Heart right ventricle (tissue), 16 donors: ENCODE results near the gene ADARB1. TPM values are rescaled to one million over a fixed set of nuclear protein-coding genes. Genes with fewer than 3 reads are reported as not detected.
A peak's percentile ranks its signal among the peaks of the same experiment; 100 is the strongest.

Source experiments
- ATAC-seq, 8 donors: fragments of 200-7000 bp; cut with Tn5 transposase; one replicate each; pipeline ENCODE4 v1.9.1; 2020; ENCODE audit warnings: mild to moderate bottlenecking in 8 of 8, moderate library complexity in 8 of 8, moderate number of reproducible peaks in 1 of 8
- DNase-seq, 2 donors: peaks; one replicate each; pipeline ENCODE4 v3.0.0-alpha.2; 2020
- H3K27ac ChIP-seq, 10 donors: fragments of 200-600 bp; sonication (generic) in 2 of 10; one replicate each; pipeline versions ENCODE4 v1.5.0 to v1.8.0; 2020 to 2022; ENCODE audit warnings: mild to moderate bottlenecking in 3 of 10
- H3K27me3 ChIP-seq, 7 donors: fragments of 200-600 bp; one replicate each; pipeline ENCODE4 v1.8.0; 2021 to 2022; ENCODE audit warnings: mild to moderate bottlenecking in 2 of 7
- H3K36me3 ChIP-seq, 9 donors: fragments of 200-600 bp; sonication (generic) in 1 of 9; one replicate each; pipeline versions ENCODE4 v1.5.0 to v1.8.0; 2020 to 2022; ENCODE audit warnings: mild to moderate bottlenecking in 2 of 9
- H3K4me1 ChIP-seq, 9 donors: fragments of 200-600 bp; sonication (generic) in 1 of 9; one replicate each; pipeline versions ENCODE4 v1.5.0 to v1.8.0; 2020 to 2022; ENCODE audit warnings: mild to moderate bottlenecking in 4 of 9
- H3K4me3 ChIP-seq, 10 donors: fragments of 200-600 bp; sonication (generic) in 2 of 10; one replicate each; pipeline versions ENCODE4 v1.5.0 to v1.8.0; 2020 to 2022; ENCODE audit warnings: mild to moderate bottlenecking in 7 of 10, moderate library complexity in 2 of 10
- H3K9me3 ChIP-seq, 11 donors: fragments of 200-600 bp in 10 of 11; sonication (generic) in 2 of 11; one replicate each; pipeline versions ENCODE4 v1.5.0 to v1.8.0; 2013 to 2022; ENCODE audit warnings: mild to moderate bottlenecking in 2 of 11, control low read depth in 1 of 11, moderate library complexity in 1 of 11
- WGBS, 2 donors: extraction: QIAGEN DNeasy Blood & Tissue Kit; methylation state at CpG; one replicate each; pipeline ENCODE4 v1.1.7; 2013; ENCODE audit warnings: inconsistent platforms in 1 of 2; 5-methylcytosine and 5-hydroxymethylcytosine counted together
- intact Hi-C, 10 donors: fragments of 100-400 bp; cut with DNase I; formaldehyde crosslinking; loops; one replicate each; pipeline versions ENCODE4 v1.11.1 to v1.14.2; 2022
- polyA plus RNA-seq, 2 donors: library from polyadenylated mRNA; stranded (reverse); fragments of 200-250 nt; gene quantifications; one replicate each; pipeline ENCODE4 v1.2.3, GENCODE V29; 2013
- total RNA-seq, 10 donors: library from RNA; stranded (reverse); fragmentation: NEBNext Ultra II Directional in 3 of 10; extraction: Animal tissue kit (Norgen Biotek cat#: 25700) in 3 of 10; gene quantifications; one replicate each; pipeline versions ENCODE4 v1.2.1 to v1.2.4, GENCODE V29; 2021 to 2023
- TF ChIP-seq, protein P1 (sequence below), 9 donors: fragments of 200-600 bp; sonication (generic) in 2 of 9; IDR thresholded peaks; one replicate each; pipeline versions ENCODE4 v1.5.0 to v1.8.0; 2021 to 2022; ENCODE audit warnings: antibody characterized with exemption in 9 of 9, mild to moderate bottlenecking in 5 of 9, moderate library complexity in 1 of 9
- donor health status: Arrhythmogenic right ventricular cardiomyopathy.
- donor health status: ischemic (EF 13 %, LVEDD 7.1; RV severe dilation, severe dysfunction).
- donor health status: healthy with polysubstance abuse.
- donor health status: DM: no; HTN: yes; CAD: no.
- donor health status: DM: no; HTN: no; CAD: no.
- donor health status: ischemic (EF 25% LVEDD 6.9; RV normal size, moderate dysfunction).
- donor health status: ischemic (EF 25% LVEDD 5.7; RV mildly dilated, moderate dysfunction).
- donor health status: healthy.
- donor health status: DM: yes; HTN: yes; CAD: no.
- donor health status: Ischemic cardiomyopathy.
- donor health status: ischemic (EF 35%, LVEDD 5.7; RV mildly dilated, moderate dysfunction).
- donor health status: nonischemic (EF 11% LVEDD 7.7; RV severe dilation, severe dysfunction).
- donor health status: DM: yes; HTN: yes; CAD: no.
- donor health status: PGD.
- donor health status: ischemic (EF 29% LVEDD 5.4; RV normal size, mild dysfunction).
- donor health status: nonischemic (EF 23%, LVEDD 6.1; RV moderate dilation, normal function).

ADARB1 gene
- total and polyA plus RNA-seq, 12 donors, result 7.4 to 21.2 (median 13.5) TPM

- WGBS, 2 donors, result 90 to 91% methylated on average over 8 of the region's 8 CpGs
- no peak for ATAC-seq
- Histone ChIP-seq H3K27me3 (no peaks in the 10 kb centered on the region), H3K9me3 (no peaks in the 10 kb centered on the region), H3K4me3 (no peak overlapping the region), H3K27ac (no peak overlapping the region), H3K36me3 (no peaks in the 10 kb centered on the region), H3K4me1 (peaks cover 0 to 64% (median 46%) of the 10 kb centered on the region in 9 donors)
- intact Hi-C loops, result loop anchor here in 1 of 10 donors (5.0 kb wide), 1 partner anchor 34 kb away; no protein-coding TSS in a partner anchor
- TF ChIP-seq, protein P1, sequence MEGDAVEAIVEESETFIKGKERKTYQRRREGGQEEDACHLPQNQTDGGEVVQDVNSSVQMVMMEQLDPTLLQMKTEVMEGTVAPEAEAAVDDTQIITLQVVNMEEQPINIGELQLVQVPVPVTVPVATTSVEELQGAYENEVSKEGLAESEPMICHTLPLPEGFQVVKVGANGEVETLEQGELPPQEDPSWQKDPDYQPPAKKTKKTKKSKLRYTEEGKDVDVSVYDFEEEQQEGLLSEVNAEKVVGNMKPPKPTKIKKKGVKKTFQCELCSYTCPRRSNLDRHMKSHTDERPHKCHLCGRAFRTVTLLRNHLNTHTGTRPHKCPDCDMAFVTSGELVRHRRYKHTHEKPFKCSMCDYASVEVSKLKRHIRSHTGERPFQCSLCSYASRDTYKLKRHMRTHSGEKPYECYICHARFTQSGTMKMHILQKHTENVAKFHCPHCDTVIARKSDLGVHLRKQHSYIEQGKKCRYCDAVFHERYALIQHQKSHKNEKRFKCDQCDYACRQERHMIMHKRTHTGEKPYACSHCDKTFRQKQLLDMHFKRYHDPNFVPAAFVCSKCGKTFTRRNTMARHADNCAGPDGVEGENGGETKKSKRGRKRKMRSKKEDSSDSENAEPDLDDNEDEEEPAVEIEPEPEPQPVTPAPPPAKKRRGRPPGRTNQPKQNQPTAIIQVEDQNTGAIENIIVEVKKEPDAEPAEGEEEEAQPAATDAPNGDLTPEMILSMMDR (IDR thresholded peaks at IDR 0.05), result no peak
- no peak for DNase-seq
Measured at GRCh38 chr21:45088729-45089128, 14.3 kb downstream of the ADARB1 start.

- intact Hi-C loops, result loop anchor here in 3 of 10 donors (5.0 kb wide), 2 partner anchors 32 to 37 kb away; no protein-coding TSS in a partner anchor
- Histone ChIP-seq H3K4me3 (no peak overlapping the region), H3K9me3 (no peaks in the 10 kb centered on the region), H3K27me3 (no peaks in the 10 kb centered on the region), H3K36me3 (no peaks in the 10 kb centered on the region), H3K4me1 (peaks cover 0 to 66% (median 54%) of the 10 kb centered on the region in 9 donors), H3K27ac (no peak overlapping the region)
- DNase-seq, result no peak
- TF ChIP-seq, protein P1 (IDR thresholded peaks at IDR 0.05), result no peak
- ATAC-seq, result no peak
- WGBS, 2 donors, result 52 to 63% methylated on average over 4 of the region's 4 CpGs
Measured at GRCh38 chr21:45089964-45090363, 15.6 kb downstream of the ADARB1 start.

GRCh38 chr21:45090966-45091365, 16.6 kb downstream of the ADARB1 start:
- Histone ChIP-seq H3K36me3 (no peaks in the 10 kb centered on the region), H3K4me1 (peaks cover 0 to 67% (median 57%) of the 10 kb centered on the region in 9 donors), H3K4me3 (no peak overlapping the region), H3K27me3 (no peaks in the 10 kb centered on the region), H3K9me3 (no peaks in the 10 kb centered on the region), H3K27ac (peak overlapping the region in 4 of 10 donors; percentile 8 to 93 (median 82))
- 71 to 79% methylated on average over 4 of the region's 4 CpGs for WGBS, 2 donors
- TF ChIP-seq, protein P1 (IDR thresholded peaks at IDR 0.05), result no peak
- ATAC-seq (no peak), DNase-seq (no peak)
- intact Hi-C loops, result loop anchor here in 2 of 10 donors (5.0 kb wide), 1 partner anchor 36 kb away; no protein-coding TSS in a partner anchor

DNA sequence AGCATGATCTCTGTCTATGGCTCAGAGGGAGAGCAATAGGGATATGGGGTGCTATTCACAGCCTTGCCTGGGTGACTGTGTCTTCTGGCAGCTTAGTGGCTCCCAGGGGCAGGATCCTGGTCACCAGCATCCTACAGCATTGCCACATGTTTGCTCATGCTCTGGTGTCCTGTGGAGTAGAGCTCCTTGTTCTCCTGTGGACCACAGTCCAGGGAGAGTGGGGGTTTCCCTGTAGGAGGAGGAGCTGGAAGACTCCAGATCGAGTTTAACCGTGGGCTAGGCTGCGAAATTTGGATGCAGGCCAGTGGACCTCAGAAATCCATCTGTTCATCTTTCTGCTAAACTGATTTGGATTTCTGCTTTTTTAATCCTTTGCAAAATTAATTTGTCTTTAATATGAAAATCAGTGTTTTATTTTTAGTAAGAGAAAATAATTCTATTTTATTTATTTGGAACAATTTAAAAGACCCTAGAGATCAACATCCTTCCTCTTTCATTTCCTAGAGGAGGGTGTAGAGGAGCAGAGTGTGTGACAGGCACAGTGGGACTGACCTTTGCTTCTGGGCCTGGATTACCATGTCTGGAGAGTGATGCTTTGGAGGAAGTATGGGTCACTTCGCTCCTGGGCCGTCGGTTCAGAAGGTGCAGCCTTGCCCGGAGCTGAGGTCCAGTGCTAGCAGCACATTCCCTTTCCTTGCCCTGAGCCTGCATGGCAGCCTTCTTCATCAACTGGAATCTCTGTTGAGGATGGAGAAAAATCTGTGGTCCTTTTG, 17.4 kb downstream of the ADARB1 start:
- TF ChIP-seq, protein P1 (IDR thresholded peaks at IDR 0.05), result no peak
- peak in 3 of 8 donors; percentile 28 to 53 (median 40) for ATAC-seq
- H3K4me3 ChIP-seq, result no peak overlapping the region
- 31 to 38% methylated on average over 7 of the region's 7 CpGs for WGBS, 2 donors
- no peaks in the 10 kb centered on the region for H3K36me3 ChIP-seq
- H3K9me3 ChIP-seq, result no peaks in the 10 kb centered on the region
- H3K4me1 ChIP-seq, result peaks cover 7 to 74% (median 58%) of the 10 kb centered on the region in 9 donors
- intact Hi-C loops, result loop anchor here in 3 of 10 donors (2.0 to 5.0 kb wide), 2 partner anchors 36 to 45 kb away; no protein-coding TSS in a partner anchor
- no peaks in the 10 kb centered on the region for H3K27me3 ChIP-seq
- DNase-seq, result no peak
- H3K27ac ChIP-seq, result peak overlapping the region in 9 of 10 donors; percentile 1 to 93 (median 75)
